ENCODE measurements around the gene CMTM7.
A peak's percentile ranks its signal among the peaks of the same experiment; 100 is the strongest.
"Not testable (repeated sequence)": the region's sequence is repeated elsewhere in the genome, so short reads cannot be mapped to it uniquely, and the experiment has no call there.

The CMTM7 gene

DNA sequence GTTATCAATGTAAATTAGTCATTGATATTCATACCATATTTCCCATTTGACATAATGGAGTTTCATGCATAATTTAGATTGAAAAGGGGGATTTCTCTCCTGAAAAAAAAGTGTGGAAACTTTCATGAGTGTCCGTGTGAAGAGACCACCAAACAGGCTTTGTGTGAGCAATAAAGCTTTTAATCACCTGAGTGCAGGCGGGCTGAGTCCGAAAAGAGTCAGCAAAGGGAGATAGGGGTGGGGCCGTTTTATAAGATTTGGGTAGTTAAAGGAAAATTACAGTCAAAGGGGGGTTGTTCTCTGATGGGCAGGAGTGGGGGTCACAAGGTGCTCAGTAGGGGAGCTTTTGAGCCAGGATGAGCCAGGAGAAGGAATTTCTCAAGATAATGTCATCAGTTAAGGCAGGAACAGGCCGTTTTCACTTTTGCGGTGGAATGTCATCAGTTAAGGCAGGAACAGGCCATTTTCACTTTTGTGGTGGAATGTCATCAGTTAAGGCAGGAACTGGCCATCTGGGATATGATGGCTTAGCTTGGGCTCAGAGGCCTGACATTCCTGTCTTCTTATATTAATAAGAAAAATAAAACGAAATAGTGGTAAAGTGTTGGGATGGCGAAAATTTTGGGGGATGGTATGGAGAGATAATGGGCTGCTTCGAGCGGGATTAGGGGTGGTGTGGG lies 69.3 kb downstream of the CMTM7 start:
- DNase-seq (ENCODE audit: low spot score): not testable (repeated sequence)

DNA sequence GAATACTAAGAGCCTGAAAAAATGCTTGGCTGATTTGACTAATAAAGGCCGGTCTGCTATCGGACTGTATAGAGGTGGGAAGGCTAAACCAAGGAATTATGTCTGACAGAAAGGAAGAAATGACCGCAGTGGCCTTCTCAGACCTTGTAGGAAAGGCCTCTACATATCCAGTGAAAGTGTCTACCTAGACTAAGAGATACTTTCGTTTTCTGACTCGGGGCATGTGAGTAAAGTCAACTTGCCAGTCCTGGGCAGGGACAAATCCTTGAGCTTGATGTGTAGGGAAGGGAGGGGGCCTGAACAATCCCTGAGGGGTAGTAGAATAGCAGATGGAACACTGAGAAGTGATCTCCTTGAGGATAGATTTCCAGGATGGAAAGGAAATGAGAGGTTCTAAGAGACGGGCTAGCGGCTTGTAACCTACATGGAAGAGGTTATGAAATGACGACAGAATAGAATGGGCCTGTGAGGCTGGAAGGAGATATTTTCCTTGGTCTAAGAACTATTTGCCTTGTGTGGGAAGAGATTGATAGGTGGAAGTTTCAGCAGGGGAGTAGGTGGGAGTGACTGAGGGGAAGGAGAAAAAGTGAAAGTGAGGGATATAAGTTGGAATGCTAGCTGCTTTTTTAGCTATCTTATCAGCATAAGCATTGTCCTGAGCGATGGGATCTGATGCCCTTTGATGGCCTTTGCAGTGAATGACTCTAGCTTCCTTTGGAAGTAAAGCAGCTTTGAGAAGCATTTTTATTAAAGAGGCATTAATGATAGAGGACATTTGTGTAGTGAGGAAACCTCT lies 70.7 kb downstream of the CMTM7 start:
- DNase-seq (ENCODE audit: low spot score): not testable (repeated sequence)

DNA sequence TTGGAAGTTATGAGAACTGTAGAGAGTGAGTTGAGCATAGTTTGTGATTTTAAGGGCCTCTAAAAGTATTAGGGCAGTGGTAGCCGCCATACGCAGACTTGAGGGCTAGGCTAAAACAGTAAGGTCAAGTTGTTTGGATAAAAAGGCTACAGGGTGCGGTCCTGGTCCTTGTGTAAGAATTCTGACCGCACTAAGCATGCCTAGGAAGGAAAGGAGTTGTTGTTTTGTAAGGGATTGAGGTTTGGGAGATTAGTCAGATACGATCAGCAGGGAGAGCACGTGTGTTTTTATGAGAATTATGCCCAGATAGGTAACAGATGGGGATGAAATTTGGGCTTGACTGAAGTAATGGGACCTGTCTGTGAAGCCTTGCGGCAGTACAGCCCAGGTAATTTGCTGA lies 71.8 kb downstream of the CMTM7 start:
- DNase-seq (ENCODE audit: low spot score): not testable (repeated sequence)

DNA sequence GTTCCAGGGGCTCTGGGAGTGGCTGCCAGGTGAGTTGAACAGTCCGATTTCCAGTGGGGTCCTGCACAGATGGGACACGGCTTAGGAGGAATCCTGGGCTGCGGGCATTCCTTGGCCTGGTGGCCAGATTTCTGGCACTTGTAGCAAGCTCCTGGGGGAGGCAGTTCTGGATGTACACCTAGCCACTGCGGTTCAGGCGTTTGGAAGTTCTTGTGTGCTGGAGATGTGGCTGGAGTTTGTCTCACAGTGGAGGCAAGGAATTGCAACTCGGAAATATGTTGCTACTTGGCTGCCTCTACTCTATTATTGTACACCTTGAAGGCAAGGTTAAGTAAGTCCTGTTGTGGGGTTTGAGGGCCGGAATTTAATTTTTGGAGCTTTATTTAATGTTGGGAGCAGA lies 73.1 kb downstream of the CMTM7 start:
- DNase-seq (ENCODE audit: low spot score): not testable (repeated sequence)

DNA sequence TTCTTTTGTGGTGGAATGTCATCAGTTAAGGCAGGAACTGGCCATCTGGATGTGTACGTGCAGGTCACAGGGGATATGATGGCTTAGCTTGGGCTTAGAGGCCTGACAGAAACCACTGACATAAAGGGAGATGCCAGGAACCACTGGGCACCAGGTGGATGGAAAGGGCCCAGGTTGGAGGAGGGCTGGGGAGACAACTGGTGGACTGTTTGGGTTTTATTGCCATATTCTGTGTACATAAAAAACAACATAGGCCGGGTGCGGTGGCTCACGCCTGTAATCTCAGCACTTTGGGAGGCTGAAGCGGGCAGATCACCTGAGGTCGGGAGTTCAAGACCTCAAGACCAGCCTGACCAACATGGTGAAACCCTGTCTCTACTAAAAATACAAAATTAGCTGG lies 75.2 kb downstream of the CMTM7 start:
- DNase-seq (ENCODE audit: low spot score): not testable (repeated sequence)

DNA sequence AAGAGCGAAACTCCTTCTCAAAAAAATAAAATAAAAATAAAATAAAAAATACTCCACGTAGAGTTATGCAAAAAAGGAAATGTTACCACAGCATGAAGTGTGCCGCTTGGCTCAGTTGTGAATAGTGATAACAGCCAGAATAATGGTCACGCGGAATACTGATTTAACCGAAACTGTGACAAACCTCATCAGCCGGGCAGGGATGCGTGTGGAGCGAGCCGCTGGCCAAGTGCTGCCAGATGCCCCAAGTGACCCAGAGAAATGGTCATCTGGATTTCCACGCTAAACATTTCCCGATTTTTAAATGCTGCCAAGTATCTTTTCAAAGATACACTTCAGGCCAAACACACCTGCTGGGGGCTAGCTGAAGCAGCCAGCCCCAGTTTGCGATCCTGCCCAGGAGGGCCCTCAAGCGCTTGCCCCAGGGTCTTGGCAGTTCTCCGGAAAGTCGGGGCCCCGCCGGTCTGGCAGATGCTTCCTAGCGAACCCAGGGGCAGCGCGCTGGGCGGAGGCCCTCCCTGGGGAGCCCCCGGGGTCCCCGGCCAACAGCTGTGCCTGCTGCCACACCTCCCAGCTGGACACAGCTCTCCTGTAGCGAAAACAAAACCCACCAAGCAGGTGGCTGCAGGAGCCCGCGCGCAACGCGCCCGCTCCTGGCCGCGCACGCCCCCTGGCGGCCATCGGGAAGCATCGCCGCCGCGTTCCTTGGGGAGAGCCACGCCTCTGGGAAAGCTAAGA lies 75.8 kb downstream of the CMTM7 start:
- peak; percentile 90 for DNase-seq (ENCODE audit: low spot score)

DNA sequence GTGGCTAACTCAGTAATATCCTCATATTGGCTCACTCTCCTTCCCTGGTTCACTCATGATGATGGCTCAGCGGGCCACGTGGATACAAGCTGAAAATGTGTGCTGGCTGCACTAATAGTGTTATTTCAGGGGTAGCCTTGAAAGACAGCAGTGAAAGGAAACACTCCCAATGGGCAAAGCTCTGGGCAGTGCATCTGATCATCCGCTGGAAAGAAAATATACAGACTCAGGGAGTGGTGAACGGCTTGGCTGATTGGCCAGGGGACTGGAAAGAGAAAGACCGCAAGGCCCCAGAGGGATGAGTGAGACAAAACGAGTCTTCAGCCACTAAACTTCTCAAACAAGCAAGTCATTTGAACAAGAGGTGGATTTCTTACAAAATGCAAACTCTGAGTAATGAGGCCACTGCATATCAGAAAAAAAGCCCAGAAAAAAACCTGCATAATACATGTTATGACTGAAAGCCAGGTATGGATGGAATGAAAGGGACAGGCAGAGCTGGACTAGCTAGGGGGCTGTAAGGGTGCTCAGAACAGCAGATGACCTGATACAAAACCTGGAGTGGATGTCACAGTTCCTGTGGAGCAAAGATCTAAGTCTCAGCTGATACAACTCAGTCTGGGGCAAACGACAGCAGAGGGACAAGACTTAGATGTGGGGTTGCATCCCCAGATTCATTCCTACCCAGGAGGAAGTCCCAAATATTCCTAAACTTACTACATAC lies 77.7 kb downstream of the CMTM7 start:
- DNase-seq (ENCODE audit: low spot score): peak; percentile 36

DNA sequence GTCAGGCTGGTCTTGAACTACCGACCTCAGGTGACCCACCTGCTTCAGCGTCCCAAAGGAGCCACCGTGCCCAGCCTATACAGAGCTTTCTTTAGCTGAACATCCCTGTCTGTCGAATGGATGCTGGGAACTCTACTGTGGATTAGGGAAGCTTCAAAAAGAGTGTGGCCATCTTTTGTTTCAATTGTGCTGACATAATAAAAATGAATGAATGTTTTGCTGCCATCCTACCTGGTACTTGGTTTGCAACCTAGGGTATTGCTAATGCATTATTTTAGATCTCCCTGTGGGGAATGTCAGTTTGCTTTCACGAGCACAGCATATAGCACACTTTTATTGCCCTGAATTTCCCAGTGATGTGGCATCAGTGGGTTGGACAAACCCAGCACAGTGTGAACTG lies 78.7 kb downstream of the CMTM7 start:
- no peak for DNase-seq (ENCODE audit: low spot score)

DNA sequence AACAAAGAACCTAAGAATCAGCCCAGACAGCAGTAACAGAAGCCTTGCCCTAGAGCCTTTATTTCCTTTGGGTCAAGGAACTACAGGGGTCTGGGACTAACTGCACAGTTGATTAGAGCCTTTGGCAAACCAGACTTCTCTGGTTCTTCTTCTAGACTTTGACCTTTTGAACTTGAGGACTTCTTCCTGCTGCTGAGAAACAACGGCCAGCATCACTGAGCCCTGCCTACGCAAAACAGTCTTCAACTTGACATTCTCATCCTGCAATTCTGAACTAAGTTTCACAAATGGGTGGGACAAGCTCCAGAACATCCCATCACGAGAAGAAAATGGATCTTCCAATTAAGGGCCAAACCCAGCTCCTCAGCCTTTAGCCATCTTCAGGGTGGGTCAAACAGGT lies 79.6 kb downstream of the CMTM7 start:
- DNase-seq (ENCODE audit: low spot score): no peak

DNA sequence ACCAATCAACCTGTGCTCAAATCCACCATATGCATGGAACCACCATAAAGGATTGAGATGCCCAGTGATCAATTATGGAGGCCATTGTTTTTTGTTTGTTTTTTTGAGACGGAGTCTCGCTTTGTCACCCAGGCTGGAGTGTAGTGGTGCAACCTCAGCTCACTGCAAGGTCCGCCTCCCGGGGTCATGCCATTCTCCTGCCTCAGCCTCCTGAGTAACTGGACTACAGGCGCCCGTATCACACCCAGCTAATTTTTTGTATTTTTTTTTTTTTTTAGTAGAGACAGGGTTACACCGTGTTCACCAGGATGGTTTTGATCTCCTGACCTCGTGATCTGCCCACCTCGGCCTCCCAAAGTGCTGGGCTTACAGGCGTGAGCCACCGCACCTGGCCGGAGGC lies 80.5 kb downstream of the CMTM7 start:
- DNase-seq (ENCODE audit: low spot score): not testable (repeated sequence)

DNA sequence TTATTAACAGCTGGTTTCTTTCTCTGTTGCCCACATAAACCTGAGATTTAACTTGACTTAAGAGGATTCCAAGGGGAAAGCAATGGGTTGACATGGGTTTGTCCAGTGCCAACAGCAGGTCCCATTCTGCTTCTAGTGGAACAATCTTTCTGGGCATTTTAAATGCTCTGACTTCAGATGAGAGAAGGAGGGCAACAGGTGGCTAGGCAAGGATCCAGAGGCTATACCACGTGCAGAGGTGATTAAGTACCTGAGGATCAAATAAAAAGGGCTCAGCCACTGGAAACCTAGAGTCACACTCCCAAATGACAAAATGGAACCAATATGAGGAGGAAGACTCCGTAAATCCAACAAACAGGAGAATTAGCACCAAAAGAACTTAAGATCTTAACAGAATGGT lies 82.5 kb downstream of the CMTM7 start:
- DNase-seq (ENCODE audit: low spot score): no peak

DNA sequence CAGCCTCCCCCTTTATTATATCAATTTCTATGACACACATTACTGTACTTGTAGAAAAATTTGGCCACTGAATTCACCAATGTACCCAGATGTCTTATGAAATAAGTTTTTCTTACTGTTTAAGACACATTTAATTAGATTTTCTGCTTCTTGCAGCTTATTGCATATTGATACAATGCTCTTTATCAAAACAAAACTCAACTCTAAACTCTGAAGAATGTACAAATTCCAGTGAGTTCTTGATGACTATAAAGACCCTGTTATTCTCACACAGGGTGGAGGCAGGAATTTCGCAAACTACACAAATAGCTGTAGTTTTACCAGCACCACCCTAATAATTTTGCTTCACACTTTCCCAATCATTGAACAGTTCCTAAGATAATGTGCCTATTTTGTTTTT lies 89.0 kb downstream of the CMTM7 start:
- no peak for DNase-seq (ENCODE audit: low spot score)

DNA sequence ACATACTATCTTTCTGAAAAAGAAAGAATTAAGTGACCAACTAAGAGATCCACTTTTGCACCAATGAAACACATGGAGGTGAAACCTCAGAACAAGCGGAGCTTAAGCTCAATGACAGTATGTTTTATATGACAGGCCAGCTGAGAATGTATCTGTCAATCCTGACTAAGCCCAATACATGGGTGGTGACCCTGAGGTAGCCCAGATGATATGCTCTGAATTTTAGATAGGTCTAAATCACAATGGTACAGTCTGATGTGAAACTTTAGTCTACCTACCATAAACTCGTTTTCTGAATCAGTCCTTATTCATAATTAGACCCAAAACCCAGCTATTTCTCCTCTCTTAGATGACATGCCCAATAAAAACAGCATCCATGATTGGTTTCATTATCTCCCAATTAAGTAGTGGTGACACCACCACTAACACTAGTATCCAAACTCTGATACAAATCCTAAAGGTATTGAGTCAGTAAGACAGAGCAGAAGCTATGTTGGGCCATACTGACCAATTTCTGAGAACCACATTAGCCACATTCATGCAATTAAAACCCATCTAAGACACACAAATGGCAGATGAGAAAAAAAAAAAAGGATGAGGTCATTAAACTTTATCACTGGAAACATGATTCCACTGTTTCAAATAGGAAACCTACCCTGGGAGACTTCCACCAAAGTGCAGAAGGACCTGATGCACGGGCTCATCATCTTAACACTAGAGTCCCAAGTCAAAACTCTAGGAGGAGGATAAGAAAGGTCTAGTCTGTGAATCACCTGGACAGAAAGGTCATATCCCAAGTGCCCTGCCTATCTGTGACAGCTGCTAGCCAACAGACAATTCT lies 90.4 kb downstream of the CMTM7 start:
- no peak for DNase-seq (ENCODE audit: low spot score)

DNA sequence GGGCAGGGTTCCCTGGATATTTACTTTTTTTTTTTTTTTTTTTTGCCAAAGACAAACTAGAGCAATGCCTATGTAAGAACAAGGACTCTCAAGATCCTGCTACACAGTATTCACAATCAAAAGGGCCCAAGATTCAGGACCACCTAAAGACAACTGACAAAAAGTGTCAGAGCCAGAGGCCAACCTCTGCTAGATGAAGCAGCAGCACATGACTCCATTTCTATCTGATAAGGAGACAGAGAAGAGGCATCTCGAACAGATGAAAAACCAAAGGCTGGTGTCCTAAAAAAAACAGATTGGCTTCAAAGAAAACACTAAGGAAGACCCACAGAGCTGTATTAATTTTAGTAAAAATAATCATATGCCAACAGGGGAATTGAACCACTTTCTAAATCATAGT lies 91.0 kb downstream of the CMTM7 start:
- no peak for DNase-seq (ENCODE audit: low spot score)

DNA sequence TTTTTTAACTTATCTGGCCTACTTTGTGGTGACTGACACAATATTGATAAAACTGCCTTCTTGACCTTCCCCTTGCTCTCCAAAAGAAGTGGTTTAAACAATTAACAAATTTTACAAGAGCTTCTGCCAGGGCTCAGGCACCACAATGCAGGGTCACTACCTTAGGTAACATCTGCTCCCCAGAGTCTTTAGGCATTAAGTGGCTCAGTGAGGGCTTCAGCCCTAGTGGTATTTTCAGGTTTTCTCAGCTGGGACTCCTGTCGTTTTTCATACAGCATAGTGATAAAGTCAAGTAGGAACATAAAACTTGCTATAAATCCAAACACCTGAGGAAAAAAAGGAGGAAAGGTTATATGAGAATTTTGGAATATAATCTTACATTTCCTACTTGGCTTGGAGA lies 92.1 kb downstream of the CMTM7 start:
- DNase-seq (ENCODE audit: low spot score): no peak

DNA sequence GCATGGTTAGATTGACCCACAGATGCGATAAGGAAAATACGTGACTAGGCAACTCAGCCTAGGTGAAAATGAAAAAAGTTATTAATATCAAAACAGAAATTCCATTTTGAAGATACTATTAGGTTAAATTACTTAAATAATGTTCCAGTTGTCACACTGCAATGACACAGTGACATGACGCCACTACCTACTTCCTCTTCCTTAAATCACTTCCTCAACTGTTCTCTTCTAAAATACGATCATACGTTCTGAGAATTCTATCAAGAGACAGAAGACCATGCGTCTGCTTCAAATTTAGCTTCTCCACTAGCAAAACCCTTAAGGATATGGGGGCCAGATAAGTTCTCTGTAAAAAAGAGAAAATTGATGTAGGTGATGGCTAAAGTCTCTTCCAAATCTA lies 92.8 kb downstream of the CMTM7 start:
- no peak for DNase-seq (ENCODE audit: low spot score)

DNA sequence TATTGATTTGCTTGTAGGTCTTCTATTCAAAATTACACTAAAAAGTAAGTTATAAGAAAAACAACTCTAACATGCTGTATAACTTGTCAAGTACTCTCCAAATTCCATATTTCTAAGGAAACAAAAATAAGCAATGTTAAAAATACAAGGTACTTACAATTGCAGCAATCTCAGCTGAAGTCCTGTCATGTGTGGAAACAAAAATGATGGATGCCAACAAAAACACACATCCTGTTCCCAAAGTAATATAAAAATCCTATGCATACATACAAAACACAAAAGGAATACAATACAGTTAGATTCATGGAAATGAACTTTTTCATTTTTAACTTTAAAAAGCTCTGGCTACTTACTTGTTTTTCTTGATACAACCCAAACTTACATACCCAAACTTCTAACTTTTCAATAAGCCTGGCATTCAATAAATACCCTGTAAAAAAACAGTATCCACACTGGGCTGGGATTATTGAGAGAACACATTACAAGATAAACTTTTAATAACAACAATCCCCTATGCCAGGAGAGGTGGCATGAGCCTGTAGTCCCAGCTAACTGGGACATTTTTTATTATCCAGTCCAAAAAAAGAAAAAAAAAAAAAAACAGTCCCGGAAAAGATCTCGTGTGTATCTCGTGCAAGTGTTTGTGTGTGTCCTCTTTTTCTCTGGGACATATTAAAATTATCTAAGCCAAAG lies 96.3 kb downstream of the CMTM7 start:
- no peak for DNase-seq (ENCODE audit: low spot score)

DNA sequence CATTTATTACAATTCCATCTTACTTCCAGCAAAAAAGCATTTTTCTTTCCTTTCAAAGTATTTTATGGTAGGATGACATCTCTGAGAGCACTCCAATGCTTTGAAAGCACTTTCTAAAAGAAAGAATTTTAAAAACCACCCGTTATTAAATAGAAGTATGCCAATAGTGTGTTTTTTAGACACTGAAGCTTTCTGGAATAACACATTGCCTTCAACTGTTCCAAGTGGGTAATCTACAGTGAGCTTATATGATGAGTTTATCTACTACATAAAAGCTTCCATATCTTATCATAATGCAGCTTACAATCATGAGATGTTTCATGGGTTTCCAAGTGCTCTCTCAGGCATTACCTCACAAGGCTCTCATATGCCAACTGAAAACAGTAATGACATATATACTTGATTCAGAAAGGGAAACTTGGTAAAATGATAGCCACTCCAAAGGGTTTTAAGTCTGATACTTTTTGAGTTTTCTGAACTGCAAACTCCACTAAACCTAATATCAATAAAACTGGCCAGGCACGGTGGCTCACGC lies 96.9 kb downstream of the CMTM7 start:
- DNase-seq (ENCODE audit: low spot score): no peak

DNA sequence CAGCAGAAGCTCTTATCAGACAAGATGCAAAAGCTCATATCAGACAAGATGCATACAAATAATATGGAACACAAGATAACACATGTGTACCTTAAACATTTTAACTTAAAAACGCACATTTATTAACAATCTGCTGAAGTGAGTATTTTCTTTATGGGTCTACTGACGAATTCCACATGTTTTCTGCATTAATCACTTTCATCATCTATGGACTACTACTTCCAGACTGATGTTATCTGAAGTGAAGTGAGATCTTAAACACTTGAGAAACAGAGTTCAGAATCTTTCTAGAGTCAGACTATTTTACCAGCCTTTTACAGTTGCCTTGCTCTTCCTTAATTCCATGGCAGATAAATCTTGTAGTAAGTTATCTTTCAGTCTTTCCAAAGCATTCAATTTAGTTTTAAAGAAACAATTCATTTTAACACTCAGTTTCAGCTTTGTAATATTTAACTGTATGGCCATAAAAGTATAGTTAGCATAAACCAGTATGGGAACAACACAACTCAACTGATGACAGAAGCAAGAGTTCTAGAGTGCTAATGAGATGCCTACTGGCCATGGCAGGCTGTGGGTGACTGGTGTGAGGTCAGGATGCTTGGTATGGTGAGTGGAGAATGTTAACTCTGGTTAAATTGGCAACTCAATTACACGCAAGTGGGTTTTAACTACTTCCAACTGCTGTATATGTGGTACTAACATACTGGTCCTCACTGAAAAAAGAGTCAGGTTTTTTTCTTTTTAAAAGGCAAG lies 101.2 kb downstream of the CMTM7 start:
- no peak for DNase-seq (ENCODE audit: low spot score)
